Measurements from ENCODE around the gene ST8SIA4.

ST8SIA4 gene

DNA sequence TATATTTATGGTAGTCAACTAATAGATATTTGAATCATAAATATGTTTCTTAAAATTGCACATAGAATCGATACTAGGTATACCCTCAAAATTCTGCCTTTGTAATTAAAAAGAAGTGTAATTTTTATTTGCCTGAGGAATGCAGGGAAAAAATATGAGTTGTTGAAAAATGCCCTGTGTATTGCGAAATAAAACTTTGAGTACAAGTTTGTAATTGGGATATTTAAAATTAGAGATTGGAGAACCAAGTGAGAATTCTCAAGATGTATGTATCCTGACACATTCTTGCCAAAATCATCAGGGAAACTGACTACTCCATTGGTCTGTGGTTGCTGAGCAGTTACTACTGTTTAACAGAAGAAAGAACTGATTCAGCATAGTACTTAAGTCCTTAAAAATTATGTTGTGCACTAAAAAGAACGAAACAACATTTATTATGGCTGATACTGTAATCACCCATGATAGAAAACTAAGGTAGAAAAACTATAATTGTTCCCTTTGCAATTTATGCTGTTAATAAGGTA lies 36.0 kb downstream of the ST8SIA4 start:
- DNase-seq: no peak

DNA sequence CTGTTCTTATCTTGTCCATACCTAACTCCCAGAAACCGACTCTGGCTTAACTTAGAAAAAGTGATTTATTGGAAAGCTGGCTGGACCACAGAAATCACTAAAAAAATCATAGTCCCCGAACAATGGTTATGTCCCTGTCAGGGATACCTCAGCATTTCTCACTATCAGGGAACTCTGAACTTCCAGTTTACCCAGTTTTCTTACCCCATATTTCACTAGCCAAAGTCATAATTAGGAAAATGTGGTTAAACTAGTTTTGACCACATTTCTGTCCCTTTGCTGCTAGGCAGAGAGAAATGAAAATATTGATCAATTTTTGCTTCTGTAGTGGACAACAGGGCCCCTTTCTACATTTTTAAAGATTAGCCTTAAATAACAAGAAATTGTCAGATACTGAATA lies 38.2 kb downstream of the ST8SIA4 start:
- DNase-seq: no peak

DNA sequence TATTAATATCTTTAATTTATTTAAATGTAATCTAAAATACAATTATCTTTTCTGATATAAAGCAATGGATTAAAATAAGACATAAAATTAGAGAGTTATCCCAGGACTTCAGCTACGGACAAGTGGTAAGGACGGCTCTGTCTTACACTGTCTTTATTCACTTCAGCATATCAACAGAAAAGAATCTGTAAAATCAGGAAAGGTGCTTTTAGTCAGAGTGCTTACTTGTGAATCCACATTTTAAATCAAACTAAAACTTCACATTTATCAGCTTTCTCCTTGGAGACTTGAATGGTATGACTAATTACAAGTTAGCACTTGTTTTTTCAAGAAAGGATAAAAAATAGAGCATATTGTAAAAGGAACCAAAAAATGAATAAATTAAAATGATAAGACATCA lies 39.3 kb downstream of the ST8SIA4 start:
- DNase-seq: no peak

DNA sequence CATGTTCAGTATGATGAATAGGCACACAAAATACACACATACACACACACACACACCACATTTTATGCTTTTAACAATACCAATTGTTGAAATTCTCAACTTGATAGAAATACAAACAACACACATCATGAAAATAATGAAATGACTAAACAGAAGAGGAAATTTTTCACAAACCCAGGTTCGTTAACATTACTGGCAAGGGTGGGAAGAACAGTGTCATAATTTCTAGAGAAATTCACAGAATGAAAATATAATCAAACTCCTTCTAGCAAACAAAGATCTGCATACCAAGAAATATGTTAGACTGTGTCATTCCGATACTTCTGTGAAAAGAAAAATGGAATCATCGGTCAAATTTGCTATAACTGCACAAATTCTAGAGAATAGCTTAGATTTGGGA lies 41.9 kb downstream of the ST8SIA4 start:
- DNase-seq: no peak

DNA sequence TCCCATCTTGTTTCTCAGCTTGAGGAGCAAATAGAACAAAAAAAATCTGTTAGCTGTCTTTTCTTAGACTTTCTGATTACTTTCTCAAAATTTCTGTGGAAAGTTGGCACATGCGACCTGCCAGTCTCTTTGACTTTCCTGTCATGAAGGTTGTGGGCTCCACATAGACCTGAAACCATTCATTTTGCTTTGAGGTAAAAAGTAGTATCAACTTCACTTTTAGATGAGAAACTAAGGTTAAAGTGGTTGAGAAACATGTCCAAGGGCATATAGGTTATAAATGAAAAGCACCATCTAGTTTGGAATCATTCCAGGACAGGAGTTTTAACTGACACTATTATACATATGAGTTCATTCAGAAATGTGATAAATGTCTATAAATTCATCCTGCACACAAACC lies 42.7 kb downstream of the ST8SIA4 start:
- DNase-seq: no peak

DNA sequence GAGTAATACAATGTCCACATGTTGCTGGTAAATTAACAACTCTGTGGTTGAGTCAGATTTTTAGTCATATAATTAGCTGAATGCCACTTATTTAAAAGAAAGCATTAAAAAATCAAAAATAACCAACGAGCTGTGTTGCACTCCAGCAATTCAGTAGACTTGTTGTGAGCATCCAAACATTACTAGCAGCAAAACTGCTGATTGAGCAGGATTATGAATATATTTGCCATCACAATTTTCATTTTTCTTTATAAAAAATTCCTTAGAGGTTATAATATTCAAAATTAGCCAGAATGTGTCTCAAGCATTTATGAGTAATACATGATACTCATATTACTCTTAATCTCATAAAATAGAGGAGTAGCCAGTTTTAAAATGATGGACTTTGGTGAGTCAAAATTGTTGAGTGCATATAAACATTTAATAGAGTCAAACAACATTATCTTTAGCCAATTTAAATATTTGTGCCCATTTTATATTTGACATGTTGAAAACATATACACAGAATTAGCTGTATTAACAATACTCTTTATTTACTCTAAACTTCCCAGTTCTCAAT lies 44.0 kb downstream of the ST8SIA4 start:
- DNase-seq: no peak

DNA sequence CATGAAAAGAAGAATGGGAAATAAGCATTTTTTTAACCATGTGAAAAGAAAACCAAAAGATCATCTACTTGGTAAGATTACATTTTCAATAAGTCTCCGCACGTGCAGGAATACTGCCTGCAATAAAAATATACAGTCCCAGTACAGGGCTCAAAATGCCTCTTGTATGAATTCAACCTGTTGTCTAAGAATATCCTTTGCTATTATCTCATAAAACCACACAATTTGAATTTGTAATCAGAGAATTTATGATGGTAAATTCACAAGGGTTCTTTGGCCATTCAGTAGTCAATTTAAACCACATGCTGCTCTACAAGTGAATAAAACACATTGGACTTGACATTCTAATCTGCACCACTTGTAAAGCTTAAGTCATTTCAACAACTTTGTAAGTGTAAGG lies 46.6 kb downstream of the ST8SIA4 start:
- DNase-seq: no peak

DNA sequence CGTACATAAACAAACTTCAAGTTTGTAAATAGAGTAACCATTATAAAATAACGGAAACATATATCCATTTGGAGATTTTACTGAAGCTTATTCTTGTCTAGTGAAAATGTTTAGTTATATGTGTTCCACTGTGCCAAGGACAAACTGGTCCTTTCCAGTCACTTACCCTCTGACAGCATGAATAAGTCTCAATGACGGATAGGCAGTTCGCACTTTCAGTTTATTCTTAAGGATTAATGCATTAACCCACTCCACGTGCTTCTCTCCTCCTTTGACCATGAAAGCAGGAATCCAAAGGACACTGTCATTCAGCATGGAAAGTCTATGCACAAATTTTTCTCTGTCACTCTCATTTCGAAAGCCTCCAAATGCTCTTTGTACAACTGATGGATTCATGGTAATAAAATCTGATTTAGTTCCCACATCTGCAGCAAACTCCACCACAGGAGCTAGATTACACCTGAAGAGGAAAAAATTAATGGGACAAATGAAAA lies 47.1 kb downstream of the ST8SIA4 start:
- DNase-seq: no peak

DNA sequence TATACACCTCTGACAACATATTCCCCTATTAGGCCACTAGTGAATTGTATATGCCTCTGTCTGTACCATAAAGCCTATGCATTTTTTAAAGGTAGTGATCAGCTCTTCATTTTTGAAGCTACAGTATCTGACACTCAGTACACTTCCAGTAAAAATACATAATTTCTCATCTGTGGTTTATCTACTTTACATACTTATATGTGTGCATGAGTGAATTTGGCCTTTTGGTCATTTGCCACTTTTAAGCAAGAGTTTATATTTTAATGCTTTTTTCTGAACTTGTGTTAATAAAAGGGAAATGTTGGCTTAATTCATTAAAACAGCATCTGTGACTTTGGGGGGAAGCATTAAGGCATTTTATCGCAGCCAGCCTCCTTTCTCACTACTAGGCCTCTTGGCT lies 47.8 kb downstream of the ST8SIA4 start:
- no peak for DNase-seq

DNA sequence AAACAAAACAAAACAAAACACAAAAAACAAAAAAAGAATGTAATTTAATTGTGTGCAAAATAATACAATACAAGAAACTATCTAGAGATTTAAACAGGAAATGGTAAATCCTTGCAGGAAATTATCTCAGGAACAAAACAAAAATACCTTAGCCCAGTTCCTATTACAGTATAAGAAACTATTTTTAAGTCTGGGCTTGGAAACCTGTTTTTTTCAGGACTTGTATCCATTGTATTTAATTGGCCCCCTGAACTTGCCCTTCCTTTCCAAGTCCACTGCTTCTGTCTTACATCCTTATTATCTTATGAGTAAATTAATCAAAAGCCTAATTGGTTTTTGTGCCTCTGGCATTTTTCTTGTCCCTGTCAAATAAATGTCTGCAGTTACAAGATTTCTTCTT lies 48.5 kb downstream of the ST8SIA4 start:
- DNase-seq: no peak

DNA sequence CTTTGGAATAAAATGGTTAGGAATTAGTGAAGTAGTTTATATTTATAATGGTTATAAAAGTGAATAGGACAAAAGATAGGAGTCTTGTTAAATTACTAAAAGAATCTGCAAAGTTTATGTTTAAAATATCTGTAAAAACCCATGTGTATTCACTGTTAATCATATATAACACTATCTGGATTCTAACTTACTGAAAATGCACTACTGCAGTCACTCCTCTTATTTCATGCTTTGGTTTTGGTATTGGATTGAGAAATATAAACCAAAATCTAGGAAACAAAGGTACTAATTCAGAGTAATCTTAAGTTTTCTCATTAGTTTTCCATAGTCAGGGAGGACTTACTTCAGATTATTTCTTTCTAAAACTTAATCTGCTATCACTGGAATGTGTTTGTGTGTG lies 49.5 kb downstream of the ST8SIA4 start:
- DNase-seq: no peak

DNA sequence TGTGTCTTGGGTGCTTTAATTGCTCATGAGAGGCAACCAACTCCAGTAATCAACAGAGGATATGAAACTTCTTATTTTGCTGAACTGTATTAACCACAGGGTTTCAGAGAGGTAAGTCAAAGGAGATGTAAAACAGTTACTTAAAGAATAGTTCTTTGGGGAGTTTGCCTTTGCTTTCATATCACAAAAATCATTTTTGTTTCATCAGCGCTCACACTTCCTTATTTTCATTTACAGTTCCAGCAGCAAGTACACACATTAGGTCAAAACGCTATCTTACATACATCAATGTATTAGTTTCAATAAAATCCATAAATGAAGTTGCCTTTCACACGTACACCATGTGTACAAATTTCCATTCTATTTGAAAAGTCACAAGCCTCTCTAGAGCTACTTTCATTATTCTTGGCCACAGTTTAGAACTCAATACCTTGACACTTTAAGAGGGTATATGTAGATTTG lies 50.1 kb downstream of the ST8SIA4 start:
- no peak for DNase-seq

DNA sequence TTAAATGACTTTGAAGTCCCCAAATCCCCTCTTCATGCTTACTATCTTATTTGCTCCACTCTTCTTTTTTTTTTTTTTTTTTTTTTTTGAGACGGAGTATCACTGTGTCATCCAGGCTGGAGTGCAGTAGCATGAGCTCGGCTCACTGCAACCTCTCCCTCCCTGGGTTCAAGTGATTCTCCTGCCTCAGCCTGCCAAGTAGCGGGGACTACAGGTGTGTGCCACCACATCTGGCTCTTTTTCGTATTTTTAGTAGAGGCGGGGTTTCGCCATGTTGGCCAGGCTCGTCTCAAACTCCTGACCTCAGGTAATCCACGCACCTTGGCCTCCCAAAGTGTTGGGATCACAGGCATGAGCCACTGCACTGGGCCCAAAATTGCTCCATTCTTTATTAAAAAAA lies 51.0 kb downstream of the ST8SIA4 start:
- no peak for DNase-seq

DNA sequence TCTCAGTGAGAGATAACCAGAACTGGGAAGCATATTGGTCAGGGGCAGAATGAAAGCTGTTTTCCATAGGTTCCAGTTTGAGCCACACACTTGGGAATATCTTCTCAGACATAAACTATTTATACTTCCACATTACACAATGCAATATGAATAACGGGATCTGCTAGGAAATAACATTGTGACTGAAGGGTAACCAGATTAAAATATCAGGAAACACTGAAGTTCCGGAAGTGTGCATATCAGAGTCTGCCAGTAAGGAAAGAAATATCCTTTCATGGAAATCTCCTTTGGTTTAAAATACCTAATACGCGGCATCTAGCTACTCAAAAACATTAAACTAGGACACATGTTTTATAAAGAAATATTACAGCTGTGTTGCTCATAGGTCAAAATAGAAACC lies 56.3 kb downstream of the ST8SIA4 start:
- DNase-seq: no peak

DNA sequence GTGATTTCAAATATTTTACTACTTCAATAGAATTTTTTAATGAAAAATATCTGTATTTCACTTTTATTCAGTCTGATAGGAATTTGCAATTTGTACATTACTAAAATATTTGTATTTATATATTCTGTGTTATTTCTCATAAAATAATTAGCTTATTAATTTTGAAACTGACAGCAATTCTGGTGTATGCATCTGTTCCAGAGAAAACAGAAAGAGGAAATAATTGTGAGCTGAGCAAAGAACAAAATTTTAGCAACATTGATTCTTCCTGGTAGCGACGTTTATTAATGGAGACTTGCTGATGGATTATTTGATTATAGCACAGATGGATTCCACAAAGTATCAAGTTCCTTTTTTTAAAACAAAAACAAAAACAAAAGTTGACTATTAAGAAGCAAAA lies 61.0 kb downstream of the ST8SIA4 start:
- no peak for DNase-seq

DNA sequence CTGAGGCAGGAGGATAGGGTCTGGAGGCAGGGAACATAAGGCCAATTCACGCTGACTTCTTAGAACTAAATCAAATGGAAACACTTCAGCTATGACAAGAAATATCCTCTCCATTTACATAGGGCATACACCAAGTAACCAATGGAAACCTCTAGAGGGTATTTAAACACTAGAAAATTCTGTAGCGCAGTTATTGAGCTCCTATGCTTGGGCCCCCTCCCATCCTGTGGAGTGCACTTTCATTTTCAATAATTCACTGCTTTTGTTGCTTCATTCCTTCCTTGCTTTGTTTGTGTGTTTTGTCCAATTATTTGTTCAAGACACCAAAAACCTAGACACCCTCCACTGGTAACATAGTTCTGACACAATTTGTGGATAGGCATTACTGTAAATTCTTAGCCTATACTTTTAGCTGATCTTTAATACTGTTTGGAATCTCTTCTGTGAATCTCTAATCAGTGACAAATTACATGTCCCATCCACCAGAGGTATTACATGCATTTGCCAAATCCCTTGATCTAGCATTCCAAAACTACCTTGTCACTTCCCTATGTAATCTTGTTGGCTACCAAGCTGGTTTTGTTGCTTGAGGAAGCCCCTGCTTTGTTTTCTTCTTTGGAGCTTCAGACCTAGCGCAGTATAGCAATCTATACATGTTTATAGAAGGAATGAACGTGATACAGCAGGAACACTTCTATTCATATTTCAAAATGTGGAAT lies 61.6 kb downstream of the ST8SIA4 start:
- DNase-seq: no peak

DNA sequence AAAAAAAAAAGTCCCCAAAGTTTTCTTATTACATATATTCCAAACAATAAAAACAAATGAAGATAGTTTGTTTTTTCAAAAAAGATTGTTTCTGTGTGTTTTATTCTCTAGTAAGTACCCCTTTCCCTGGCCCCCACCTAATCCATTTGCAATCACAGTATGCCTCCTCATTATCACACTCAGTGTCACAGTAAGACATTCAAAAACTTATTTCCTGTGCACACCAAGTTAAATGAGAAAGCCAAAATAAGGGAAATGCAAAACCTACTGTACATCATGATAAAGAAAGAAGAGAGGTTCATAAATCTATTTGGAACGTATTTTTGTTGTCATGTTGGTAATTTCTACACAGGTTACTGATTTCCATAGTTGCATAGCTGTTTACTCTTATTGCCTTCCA lies 62.3 kb downstream of the ST8SIA4 start:
- DNase-seq: no peak

DNA sequence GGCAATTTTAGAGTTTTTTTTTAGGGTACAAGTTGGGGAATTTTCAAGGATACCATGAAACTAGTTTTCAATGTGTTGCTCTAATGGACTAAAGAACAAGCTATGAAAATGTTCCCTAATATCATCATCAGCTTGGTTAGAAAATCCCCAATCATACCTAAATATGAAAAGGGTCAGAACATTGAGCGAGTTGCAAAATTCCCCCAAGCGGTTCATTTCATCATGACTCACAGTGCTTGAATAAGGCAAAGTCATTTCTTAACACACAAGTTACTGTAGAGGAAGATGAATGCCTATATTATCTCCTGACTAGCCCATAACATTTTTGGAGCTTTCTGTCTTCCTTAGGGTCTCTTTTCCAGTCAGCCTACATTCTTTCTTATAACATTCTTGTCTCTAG lies 62.7 kb downstream of the ST8SIA4 start:
- DNase-seq: no peak

DNA sequence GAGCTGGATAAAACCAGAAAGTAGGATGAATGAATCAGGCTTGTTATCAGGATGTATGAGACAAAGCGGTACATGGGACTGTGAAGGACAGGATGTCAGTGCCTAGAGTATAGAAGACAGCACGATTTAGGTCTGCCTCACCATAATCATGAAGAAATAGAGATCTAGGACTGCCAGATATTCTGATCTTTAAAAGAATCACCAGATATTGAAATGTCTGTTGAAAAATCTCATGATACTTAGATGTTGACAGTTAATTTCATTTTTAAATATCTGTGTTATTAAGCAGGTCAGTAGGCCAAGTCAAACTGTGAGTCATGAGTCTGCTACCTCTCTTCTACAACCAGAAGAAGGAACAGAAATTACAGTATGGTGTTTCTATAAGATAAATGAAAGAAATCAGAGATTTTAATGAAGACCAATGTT lies 65.0 kb downstream of the ST8SIA4 start:
- DNase-seq: no peak

DNA sequence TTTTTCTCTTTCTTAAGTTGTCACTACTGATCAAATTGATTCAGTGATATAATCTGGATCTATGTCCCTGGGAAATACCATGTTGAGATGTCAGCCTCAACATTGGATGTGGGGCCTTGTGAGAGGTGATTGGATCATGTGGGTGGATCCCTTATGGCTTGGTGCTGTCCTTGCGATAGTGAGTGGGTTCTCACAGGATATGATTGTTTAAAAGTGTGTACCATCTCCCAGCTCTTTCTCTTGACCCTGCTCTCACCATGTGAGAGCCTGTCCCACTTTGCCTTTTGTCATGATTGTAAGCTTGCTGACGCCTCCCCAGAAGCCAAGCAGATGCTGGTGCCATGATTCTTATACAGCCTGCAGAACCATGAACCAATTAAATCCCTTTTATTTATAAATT lies 68.6 kb downstream of the ST8SIA4 start:
- no peak for DNase-seq

DNA sequence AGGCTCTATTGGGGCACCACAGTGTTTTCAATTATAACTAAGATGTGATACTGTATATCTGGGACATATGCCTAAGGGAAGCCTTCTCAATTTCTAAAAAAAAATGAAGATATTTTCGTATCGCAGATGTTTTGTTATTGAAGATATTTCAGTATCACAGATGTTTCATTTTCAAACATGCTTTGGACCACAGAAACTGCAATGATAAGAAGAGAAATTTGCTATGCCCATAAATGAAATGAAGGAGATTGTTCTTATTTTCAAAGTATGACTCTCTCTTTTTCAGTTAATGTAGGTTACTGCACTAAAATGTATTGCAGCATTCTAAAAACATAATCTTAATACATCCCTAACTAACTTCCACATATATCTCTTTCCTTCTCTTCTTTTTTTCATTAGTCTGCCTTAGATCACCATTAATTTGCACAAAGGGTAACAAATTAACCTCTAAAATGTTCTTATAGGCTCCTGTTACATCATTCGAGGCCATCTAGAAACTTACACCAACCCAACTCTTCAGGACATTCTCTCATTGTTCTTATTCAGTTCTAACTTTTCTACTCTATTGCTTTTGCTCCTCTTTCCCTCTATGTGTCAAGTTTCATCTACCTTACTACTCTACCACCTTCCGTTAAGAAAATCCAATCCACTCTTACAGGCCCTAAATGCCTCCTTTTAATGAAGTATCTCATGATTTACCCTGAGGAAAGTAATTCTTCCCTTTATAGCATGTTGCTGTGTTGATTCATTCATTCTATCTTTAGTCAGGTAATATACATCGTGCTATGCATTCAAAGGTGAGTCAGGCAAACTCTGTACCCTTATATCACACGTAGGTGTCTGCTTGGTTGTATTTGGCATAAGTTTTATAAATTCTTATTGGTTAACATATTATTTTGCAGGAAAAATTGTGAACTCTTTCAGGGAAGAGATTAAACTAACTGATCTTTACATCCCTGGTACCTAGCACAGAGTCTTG lies 70.5 kb downstream of the ST8SIA4 start:
- no peak for DNase-seq

DNA sequence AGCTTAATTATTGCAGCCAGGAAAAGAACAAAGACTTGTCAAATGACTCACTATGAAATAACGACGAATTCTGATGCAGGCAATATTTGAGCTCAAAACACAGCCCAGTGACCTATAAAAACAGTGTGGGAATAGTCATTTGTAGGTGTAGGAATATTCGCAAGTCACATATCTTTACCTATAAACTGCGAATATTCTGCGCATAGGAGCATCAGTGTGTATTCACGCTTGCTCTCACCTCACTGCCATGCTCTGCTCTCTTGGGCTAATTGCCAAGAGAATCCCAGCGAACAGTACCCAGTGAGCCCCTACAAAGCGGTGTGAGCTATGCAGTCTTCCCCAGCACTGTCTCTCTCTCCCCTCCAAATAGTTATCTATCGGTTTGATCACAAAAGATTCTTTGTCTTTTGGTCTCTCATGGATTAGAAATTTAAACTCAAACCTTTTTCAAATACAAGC lies 74.2 kb downstream of the ST8SIA4 start:
- no peak for DNase-seq
